HG02943 (cell line): ENCODE measurements around the gene MOK.
"Not testable (repeated sequence)": the region's sequence is repeated elsewhere in the genome, so short reads cannot be mapped to it uniquely, and the experiment has no call there.

Experiments used
- ATAC-seq: cut with Tn5 transposase; IDR thresholded peaks from one replicate; pipeline ENCODE4 v1.9.1; 2021; ENCODE audit warnings: mild to moderate bottlenecking, low read depth, moderate library complexity; ENCODE audit not compliant: unreplicated experiment

MOK gene

DNA sequence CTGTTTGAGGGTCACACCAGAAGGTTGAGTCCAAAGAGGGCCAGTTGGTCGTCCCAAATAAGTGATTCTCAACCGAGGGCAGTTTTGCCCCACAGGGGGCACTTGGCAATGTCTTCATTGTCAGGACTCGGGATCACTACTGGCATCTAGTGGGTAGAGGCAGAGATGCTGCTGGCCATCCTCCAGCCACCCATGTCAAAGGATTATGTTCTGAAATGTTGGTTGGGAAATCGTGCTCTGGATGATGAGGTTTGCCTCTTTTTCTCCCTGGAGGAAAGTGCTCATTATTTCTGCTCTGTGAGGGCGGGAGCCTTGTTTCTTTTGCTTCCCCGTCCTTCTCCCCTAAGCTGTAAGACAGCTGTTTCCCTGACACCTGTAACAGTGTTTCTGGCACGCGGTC, 18.1 kb upstream of the MOK start:
- no peak for ATAC-seq

GRCh38 chr14:102321456-102322422, 16.8 kb upstream of the MOK start:
- ATAC-seq = no peak

DNA sequence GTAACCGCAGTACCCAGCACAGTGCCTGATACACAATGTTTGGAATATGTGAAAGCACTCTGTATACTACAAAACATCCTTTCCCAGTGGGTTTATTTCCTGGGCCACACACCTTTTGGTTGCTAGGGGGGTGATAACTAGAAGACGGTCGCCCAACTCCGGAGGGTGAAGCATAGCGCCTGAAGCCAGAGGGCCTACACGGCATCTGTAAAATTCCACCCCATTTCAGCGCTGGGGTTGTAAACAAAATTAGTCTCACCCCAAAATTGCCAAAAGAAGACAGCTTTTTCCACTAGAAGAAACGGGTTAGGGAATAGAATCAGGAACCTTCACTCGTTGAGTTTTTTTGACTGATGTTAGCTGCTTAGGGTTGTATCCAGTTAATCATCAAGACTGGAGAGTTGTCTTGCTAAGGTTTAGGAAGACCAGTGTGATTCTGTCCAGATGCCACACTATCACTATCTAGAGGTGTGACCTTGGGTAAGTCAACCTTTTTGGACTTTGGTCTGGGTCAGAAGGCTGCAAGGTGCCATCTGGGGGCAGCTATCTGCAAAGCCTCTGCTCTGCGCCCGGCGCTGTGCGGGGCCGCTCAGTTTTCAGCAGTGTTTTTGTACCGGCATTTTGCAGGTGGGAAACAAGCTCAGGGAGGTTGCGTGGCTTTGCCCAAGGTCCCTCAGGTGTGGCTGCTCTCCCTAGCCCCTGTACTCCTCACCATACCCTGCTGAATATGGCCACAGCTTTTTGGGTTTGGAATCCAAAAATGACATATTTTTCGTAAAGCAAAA, 15.9 kb upstream of the MOK start:
- no peak for ATAC-seq

DNA sequence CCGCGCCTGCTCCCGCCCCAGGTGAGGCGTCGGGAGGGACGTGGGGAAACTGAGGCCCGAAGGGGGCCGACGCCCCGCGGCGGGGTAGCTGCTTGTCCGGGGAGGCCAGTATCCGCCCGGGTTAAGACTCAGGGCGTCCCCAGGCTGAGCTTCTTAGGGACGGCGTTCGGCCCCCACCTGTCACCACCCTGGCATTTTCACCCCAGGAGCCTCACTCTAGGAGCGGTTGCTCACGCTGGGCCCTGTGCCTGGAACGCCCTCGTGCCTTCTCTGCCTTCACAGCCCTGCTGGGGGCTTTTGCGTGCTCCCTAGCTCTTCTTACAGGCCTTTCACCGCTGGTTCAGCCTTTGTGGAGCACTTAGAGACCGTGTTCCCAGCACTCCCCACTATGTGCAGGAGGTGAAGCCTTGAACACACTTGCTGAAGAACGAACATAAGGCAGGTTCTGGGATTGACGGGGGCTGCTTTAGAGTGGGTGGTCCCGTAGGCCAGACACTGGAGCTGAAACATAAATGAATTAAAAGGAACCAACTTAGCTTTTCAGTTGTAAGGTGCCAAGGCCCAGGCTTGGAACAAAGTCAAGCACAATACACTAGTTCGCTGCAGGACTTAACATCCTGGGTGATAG, 15.2 kb upstream of the MOK start:
- peak; percentile 15 for ATAC-seq

- ATAC-seq = peak; percentile 46
These were observed 14.5 kb upstream of the MOK start, which contains the start of gene ZNF839 for GRCh38 chr14:102319351-102320032. Gene ZNF839 (plus strand): TSS chr14:102319746. CDS start chr14:102319766, 20 bp downstream.

- no peak for ATAC-seq
These were observed 13.9 kb upstream of the MOK start for GRCh38 chr14:102318781-102319276.

GRCh38 chr14:102317564-102318248, 12.7 kb upstream of the MOK start:
- no peak for ATAC-seq

GRCh38 chr14:102316743-102317563, 12.0 kb upstream of the MOK start:
- peak; percentile 51 for ATAC-seq

DNA sequence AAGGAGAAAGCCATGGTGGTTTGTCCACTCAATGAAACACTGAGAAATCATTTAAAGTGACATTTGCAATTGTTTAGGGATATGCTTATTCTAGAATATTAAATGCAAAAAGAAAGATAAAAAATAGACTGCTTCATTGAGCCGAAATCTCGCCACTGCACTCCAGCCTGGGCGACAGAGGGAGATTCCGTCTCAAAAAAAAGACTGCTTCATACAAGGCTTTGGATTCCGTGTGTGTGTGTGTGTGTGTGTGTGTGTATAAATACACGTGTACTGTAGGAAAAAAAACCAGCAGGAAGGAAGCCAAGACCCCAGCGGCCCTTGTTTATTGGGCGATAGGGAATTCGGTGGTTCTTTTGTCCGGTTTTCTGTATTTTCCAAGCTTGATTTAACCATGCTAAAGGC, 11.4 kb upstream of the MOK start:
- no peak for ATAC-seq

GRCh38 chr14:102315121-102315520, 10.2 kb upstream of the MOK start:
- no peak for ATAC-seq

DNA sequence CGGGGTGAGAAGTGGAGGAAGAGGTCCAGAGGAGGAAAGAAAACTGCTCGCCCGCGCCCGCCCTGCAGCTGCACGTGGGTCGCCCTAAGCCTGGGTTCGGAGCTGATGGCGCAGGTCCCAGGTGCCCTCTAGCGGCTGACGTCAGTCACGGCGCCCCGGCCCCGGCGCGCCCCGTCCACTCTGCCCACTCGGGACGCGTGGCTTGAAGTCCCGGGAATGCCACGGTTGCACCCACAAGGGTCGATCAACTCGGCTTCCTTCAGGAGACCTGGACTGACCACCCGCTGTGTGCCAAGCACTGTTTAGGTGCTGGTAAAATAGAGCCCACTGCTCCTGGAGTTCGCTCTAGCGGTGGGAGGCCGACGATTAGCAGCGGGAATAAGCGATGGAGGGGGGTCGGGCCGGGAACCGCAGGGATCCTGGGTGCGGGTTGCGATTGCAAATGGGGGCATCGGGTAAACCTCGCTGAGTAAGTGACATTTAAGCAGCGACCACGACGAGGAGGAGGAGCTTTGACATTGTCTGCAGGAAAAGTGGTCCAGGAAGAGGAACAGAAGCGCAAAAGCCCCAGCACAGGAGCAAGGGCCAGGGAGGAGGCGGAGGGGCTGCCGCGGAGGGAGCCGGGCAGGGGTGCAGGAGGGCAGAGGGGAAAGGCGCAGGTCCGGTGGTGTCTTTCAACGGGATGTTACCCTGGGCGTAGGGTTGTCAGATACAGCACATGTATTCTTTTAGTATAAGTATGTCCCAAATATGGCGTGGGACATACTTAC, 9.5 kb upstream of the MOK start:
- peak; percentile 51 for ATAC-seq

DNA sequence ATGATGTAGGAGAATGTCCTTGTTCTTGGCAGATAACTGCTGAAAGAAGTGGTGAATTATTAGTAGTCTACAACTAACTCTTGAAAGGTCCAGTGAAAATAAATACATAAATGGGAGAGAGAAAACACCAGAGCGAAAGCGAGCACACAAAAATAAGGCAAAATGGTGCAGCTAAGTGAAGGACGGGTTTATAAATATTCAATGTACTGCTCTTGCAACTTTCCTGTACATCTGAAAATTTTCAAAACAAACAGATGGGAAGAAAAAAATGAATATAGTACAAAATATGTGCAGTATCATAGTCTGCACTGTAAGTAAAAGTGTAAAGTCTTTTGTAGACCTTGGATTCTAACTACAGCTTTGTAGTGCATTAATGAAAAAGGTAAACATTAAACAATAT, 1.3 kb downstream of the MOK start:
- ATAC-seq = no peak

- not testable (repeated sequence) for ATAC-seq
These were observed 6.5 kb downstream of the MOK start for GRCh38 chr14:102298303-102299070.

DNA sequence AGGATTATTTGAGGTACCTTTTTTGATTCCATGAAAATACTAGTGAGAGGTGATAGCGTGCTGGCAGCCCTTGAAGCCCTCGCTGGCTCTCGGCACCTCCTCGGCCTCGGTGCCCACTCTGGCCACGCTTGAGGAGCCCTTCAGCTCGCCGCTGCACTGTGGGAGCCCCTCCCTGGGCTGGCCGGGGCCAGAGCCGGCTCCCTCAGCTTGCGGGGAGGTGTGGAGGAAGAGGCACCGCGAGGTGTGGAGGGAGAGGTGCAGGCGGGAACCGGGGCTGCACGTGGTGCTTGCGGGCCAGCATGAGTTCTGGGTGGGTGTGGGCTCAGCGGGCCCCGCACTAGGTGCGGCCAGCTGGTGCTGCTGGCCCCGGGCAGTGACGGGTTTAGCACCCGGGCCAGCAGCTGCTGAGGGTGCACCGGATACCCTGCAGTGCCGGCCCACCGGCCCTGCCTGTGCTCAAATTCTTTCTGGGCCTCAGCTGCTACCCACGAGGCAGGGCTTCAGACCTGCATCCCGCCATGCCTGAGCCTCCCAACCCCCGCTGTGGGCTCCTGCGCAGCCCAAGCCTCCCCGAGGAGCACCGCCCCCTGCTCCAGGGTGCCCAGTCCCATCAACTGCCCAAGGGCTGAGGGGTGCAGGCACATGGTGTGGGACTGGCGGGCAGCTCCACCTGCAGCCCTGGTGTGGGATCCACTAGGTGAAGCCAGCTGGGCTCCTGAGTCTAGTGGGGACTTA, 7.4 kb downstream of the MOK start:
- ATAC-seq = no peak

GRCh38 chr14:102295270-102295669, 9.7 kb downstream of the MOK start:
- ATAC-seq = no peak

- no peak for ATAC-seq
These were observed 11.2 kb downstream of the MOK start for GRCh38 chr14:102293781-102294180.

DNA sequence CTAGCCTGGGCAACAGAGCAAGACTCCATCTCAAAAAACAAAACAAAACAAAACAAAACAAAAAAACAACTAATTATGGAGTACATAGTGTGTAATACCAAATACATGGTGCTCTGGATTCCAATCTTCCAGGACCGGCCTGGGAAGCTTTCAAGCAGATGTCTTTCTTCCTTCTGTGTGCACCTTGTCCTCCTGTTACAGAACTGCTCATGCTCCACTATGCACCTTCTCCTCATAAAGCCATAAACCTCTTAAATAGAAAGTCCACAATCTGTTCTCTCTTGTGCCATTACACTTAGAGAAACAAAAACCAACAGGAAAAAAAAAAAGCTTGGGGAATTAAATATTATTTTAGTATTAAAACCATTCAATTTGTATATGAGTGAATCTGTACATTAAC, 12.5 kb downstream of the MOK start:
- no peak for ATAC-seq
